ENCODE data around the gene LRP1.

DNA sequence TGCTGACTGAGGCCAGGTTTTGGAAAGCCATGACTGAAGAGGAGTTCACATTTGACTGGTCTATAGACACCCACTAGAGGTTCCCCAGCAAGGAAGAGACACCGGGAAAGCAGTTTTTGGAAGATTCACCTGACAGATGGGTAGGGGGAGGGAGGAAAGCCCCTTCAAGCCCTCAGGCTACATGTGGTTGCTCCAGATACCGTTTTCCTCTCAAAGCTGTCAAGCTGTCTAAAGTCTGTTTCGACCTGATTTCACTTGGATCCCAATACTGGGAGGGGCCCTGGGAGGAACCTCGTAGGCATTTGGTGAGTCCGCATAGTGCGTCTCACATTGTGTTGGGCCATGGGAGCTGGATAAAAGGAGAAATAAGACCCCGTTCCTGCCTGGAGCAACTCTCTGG, 1.7 kb upstream of the LRP1 start:
- TF ChIP-seq, protein P1, sequence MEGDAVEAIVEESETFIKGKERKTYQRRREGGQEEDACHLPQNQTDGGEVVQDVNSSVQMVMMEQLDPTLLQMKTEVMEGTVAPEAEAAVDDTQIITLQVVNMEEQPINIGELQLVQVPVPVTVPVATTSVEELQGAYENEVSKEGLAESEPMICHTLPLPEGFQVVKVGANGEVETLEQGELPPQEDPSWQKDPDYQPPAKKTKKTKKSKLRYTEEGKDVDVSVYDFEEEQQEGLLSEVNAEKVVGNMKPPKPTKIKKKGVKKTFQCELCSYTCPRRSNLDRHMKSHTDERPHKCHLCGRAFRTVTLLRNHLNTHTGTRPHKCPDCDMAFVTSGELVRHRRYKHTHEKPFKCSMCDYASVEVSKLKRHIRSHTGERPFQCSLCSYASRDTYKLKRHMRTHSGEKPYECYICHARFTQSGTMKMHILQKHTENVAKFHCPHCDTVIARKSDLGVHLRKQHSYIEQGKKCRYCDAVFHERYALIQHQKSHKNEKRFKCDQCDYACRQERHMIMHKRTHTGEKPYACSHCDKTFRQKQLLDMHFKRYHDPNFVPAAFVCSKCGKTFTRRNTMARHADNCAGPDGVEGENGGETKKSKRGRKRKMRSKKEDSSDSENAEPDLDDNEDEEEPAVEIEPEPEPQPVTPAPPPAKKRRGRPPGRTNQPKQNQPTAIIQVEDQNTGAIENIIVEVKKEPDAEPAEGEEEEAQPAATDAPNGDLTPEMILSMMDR (IDR thresholded peaks at IDR 0.05; ENCODE audit: insufficient read depth, low read length): no peak
- TF ChIP-seq GABPA (IDR thresholded peaks at IDR 0.05; ENCODE audit: low read depth): no peak
